Peyer's patch (tissue), 4 donors: ENCODE results near the gene SGTA.

Experiments used
- POLR2A ChIP-seq, 2 donors: fragments of 450-650 bp; IDR thresholded peaks; one replicate each; pipeline ENCODE4 v1.5.1; 2017; ENCODE audit warnings: antibody characterized with exemption in 2 of 2, mild to moderate bottlenecking in 2 of 2, moderate library complexity in 2 of 2
- TF ChIP-seq, protein P1 (sequence below), 6 experiments: fragments of 450-650 bp in 4 of 6; fragments of 200-600 bp in 2 of 6; sonication (generic) in 1 of 6; IDR thresholded peaks; one replicate each; pipeline ENCODE4 v1.5.1; 2017 to 2019; ENCODE audit warnings: antibody characterized with exemption in 6 of 6, mild to moderate bottlenecking in 3 of 6, moderate library complexity in 1 of 6

DNA sequence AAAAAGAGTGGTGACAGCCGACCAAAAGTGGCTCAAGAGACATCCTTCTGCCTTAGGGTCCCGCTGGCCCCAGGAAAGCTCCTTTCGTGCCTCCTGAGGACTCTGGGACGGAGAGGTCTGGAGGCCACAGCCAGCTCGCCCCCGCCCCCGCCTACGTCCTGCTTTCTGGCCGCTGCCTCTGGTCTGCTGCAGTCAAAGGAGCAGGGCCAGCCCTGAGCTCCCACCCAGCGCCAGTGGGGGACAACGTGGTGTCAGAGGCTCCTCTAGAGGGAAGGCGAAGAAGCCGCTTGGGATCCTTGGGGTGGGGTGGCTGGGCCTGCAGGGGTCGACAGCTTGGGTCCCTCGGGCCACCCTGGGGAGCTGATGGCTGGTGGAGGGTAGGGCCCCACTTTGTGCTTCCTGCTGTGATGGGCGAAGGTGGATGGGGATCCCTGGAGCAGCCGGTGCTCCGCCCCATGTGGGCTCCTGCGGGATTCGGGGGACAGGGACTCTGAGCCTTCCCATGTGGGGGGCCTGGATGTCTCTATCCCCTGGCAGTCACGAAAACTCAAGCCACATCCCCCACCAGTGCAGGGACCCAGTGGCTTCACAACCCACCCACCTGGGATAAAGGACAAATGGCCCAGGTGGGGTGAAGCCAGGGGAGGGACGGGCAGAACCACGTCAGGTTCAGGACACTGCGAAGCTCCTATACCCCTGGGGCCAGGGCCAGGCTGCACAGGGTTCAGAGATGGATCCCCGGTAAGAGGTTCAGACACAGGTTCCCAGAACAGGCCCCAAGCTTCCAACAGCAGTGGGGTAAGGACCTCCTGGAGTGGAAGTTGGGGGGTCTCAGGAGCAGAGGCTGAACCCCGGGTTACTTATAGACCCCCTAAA lies 52.9 kb downstream of the SGTA start:
- TF ChIP-seq, protein P1, sequence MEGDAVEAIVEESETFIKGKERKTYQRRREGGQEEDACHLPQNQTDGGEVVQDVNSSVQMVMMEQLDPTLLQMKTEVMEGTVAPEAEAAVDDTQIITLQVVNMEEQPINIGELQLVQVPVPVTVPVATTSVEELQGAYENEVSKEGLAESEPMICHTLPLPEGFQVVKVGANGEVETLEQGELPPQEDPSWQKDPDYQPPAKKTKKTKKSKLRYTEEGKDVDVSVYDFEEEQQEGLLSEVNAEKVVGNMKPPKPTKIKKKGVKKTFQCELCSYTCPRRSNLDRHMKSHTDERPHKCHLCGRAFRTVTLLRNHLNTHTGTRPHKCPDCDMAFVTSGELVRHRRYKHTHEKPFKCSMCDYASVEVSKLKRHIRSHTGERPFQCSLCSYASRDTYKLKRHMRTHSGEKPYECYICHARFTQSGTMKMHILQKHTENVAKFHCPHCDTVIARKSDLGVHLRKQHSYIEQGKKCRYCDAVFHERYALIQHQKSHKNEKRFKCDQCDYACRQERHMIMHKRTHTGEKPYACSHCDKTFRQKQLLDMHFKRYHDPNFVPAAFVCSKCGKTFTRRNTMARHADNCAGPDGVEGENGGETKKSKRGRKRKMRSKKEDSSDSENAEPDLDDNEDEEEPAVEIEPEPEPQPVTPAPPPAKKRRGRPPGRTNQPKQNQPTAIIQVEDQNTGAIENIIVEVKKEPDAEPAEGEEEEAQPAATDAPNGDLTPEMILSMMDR (IDR thresholded peaks at IDR 0.05) = no peak
- no peak for TF ChIP-seq POLR2A (IDR thresholded peaks at IDR 0.05)
